PC-9 (cell line): ENCODE measurements around the gene COL25A1.

ENCODE experiments used
- CTCF ChIP-seq: fragments of 200-600 bp; sonication (generic); conservative IDR thresholded peaks from 2 replicates; pipeline ENCODE4 v1.6.1; 2017; ENCODE audit warnings: mixed run types, antibody characterized with exemption, mild to moderate bottlenecking, moderate library complexity
- EZH2 ChIP-seq: fragments of 200-600 bp; sonication (generic); IDR thresholded peaks from 2 replicates; pipeline ENCODE4 v1.8.0; 2017; ENCODE audit warnings: antibody characterized with exemption, low read depth

- TF ChIP-seq CTCF (no peak), EZH2 (no peak)
These were observed 539.8 kb downstream of the COL25A1 start, which contains the start of gene ETNPPL for GRCh38 chr4:108762559-108763225.
